ENCODE measurements around the gene RIN2.

The RIN2 gene, protein sequence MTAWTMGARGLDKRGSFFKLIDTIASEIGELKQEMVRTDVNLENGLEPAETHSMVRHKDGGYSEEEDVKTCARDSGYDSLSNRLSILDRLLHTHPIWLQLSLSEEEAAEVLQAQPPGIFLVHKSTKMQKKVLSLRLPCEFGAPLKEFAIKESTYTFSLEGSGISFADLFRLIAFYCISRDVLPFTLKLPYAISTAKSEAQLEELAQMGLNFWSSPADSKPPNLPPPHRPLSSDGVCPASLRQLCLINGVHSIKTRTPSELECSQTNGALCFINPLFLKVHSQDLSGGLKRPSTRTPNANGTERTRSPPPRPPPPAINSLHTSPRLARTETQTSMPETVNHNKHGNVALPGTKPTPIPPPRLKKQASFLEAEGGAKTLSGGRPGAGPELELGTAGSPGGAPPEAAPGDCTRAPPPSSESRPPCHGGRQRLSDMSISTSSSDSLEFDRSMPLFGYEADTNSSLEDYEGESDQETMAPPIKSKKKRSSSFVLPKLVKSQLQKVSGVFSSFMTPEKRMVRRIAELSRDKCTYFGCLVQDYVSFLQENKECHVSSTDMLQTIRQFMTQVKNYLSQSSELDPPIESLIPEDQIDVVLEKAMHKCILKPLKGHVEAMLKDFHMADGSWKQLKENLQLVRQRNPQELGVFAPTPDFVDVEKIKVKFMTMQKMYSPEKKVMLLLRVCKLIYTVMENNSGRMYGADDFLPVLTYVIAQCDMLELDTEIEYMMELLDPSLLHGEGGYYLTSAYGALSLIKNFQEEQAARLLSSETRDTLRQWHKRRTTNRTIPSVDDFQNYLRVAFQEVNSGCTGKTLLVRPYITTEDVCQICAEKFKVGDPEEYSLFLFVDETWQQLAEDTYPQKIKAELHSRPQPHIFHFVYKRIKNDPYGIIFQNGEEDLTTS

DNA sequence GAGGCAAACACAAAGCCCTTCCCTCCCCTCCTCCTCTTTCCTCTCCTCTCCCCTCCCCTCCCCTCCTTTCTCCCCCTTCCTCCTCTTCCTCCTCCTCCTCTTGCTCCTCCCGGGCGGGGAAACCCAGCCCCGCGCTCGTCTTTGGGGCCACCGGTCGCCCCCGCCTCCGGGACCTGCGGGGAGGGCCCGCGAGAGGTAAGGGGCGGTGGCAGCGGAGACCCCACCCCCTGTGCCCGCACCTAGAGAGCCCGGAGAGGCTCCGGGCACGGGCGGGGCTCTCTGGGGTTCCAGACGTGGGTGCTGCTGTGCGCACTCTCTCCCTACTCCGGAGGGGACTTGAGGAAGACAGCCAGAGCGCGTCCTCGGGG, at the start of gene RIN2:
TSS of gene RIN2 (plus strand) at position 126 of the 368 bp plus-strand sequence. CDS start 131,344 bp downstream, outside the sequence.
- in situ Hi-C loops (cut with MboI; ENCODE audit: low sequenced_read_pairs), result no loop called here

DNA sequence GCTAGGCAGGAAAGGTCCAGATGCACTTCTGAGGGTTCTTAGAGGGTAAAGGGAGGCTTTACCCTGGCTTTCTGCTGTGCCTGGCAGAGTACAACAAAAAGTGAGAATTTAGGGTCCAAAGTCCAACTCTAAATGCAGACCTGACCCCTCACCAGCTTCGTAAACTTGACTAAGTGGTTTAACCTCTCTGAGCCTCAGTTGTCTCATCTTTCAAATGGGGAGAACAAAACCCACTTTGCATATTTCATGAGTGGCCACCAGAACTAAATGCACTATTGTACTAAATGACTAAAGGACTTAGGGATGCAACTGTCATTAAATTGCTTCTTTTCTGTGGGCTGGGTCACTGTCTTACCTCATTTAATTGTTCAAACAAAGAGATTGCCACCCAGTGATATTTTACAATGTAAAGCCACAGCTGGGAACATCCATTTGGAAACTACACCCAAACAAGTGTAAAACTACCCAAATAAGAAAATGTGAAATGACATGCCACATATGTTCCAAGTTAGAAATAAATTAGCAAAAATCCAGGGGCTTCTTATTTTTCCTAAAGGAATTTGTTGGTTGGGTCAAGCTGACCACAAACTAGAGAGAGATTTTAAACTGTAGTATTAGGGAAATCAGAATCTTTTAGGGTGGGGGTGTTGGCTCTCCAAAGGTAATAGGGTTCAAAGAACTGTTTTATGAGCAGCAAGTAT, 48.3 kb upstream of the RIN2 start:
- in situ Hi-C loops (cut with MboI; ENCODE audit: low sequenced_read_pairs), result no loop called here

DNA sequence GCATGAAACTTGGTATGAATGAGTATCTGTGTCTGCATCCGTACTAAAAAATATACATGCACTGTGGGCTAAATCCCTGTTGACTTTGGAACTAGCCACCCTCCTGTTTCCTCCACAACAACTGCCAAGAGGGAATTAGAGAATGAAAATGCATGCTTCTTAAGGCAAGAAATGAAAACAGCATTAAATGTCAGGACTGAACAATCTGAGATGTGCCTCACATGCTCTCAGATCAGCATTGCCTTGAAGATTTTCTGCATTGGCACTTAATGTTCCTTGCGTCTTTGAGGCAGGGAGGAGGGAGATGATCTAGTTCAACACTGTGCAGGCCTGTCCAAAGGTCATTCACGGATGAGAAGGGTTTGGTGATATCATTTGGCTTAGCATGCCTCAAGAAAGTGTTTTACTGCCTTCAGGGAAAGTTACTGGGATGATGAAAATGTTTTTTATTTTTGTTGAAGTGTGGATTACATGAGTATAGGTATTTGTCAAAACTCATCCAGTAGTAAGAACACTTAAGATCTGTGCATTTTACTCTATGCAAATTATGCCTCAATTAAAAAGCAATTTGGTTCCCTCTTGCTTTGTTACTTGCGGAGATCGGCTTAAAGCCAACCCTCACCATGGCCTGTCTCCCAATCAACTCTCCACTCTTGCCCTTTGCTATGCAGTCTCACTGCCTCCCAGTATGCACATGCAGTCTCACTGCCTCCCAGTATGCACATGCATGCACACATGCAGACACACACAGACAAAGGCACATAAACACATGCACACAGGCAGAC, 47.5 kb upstream of the RIN2 start:
- in situ Hi-C loops (cut with MboI; ENCODE audit: low sequenced_read_pairs), result no loop called here

DNA sequence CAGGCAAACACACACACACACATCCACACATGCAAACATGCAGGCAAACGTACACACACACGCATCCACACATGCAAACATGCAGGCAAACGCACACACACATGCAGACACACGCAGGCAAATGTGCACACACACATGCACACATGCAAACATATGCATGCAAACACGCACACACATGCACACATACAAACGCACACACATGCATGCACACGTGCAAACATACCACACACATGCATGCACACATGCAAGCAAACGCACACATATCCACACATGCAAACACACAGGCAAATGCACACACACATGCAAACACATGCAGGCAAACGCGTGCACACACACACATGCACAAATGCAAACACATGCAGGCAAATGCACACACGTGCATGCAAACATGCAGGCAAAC, 46.9 kb upstream of the RIN2 start:
- in situ Hi-C loops (cut with MboI; ENCODE audit: low sequenced_read_pairs), result no loop called here

DNA sequence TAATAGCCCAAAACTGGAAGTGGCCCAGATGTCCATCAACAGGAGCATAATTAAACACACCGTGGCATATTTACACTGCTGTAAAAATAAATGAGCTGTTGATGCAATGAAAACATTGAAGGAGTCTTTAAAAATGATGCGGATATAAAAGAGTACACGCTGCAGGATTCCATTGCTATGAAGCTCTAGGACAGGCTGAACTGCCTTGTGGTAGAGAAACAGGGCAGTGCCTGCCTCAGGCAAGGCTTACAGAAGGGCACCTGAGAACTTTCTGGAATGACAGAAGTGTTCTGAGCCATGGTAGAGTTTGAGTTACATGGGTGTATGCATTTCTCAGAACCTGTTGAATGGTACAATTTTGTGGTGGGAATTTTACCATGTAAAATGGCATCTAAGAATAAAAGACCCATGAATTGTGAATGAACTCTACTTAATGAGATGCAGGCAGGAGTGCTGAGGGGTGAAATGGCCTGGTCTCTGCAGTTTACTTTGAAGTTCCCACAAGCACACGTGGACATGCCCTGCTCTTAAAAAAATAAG, 45.3 kb upstream of the RIN2 start:
- in situ Hi-C loops (cut with MboI; ENCODE audit: low sequenced_read_pairs), result no loop called here

DNA sequence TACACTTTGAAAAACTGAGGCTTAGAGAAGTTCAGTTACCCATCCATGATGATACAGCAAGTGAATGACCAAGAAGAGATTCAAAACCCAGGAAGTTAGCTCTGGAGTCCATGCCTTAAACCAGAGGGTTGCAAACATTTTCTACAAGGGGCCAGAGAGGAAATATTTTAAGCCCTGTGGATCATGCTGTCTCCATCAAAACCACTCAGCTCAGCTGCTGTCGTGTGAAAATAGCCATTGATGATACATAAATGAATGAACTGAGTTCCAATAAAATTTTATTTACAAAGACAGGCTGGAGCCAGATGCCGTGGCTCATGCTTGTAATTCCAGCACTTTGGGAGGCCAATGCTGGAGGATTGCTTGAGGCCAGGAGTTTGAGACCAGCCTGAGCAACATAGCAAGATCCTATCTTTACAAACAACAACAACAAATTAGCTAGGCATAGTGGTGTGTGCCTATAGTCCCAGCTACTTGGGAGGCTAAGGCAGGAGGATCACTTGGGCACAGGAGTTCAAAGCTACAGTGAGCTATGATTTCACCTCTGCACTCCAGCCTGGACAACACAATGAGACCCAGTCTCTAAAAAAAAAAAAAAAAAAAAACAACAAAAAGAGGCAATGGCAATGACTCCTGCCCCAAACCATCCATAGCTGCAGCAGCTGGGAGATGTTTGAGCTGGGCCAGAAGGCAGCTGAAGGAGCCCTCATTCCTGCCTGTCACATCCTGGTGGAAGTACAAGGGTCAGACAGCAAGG, 44.1 kb upstream of the RIN2 start:
- in situ Hi-C loops (cut with MboI; ENCODE audit: low sequenced_read_pairs), result no loop called here

DNA sequence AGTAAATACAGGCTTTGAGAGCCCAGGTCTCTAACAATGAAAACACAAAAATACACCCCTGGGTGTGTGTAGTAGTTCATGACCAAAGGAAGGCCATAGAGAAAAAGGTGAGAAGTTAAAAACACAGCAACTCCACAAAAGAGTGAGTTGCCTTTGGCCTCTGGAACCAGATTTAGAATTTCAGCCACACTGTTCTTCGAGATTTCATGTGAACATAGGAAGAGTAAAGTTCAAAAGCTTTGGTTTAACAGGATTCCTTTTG, 43.5 kb upstream of the RIN2 start:
- in situ Hi-C loops (cut with MboI; ENCODE audit: low sequenced_read_pairs), result no loop called here

DNA sequence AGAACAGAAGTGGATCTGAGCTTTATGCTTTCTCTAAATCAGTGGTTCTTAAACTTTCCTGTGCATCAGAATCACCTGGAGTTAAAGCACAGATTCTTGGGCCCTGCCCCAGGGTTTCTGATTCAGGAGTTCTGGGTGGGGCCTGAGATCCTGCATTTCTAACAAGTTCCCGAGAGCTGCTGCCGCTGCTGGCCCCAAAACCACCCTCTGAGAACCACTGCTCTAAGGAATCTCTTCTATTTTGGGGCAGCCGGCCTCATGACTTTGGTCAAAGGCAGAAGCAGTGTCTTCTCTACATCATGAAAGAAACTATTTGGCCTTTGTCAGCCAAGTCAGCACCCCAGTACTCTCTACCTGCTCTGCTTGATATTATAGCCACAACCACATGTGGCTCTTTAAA, 42.1 kb upstream of the RIN2 start:
- in situ Hi-C loops (cut with MboI; ENCODE audit: low sequenced_read_pairs), result no loop called here

DNA sequence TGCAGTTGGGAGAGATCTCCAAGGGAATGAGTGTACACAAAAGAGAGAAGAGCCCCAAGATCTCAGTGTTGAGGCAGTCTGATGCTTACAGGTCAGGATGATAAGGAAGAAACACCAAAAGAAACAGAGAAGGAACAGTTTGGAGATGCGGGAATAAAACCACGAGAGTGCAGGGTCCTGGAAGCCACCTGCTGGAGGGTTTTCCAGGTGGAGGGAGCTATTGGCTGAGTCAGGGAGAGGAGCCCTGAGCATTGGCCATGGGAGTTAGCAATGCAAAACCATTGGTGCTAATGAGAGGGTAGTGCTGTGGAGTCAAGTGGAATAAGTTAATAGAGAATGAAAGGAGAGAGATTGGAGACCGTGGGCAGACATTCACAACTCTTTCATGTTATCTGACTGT, 39.2 kb upstream of the RIN2 start:
- in situ Hi-C loops (cut with MboI; ENCODE audit: low sequenced_read_pairs), result no loop called here

DNA sequence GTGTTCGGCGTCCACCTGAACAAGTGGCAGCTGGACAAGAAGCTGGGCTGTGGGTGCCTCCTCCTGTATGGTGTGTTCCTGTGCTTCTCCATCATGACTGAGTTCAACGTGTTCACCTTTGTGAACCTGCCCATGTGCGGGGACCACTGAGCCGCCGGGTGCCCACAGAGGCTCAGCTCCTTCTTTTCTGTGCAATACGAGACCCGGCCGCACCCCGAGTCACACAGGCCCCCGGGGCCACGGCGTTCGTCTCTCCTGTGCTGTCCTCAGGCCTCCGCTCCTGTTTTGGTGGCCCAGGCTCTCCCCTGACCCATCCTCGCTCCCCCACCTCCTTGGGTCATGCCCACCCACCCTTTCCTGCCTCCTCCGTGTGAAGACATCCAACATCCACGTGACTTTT, 37.1 kb upstream of the RIN2 start:
- in situ Hi-C loops (cut with MboI; ENCODE audit: low sequenced_read_pairs), result no loop called here

DNA sequence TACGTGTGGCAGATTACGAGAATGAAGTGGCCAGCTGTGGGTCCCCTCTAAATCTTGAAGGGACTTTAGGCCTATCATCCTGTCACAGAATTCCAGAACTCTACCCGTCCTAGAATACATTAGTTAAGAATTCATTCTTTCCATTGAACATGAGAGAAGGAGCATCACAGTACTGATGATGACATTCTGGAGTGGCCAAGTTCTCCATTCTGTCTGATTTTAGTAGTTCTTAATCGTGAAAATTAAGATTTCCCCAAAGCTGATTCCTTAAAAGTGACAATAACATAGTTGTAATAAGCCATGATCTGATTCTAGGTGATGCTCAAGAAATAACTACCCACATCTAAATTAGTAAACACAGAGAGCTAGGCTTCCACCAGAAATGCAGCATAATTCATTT, 35.0 kb upstream of the RIN2 start:
- in situ Hi-C loops (cut with MboI; ENCODE audit: low sequenced_read_pairs), result no loop called here

DNA sequence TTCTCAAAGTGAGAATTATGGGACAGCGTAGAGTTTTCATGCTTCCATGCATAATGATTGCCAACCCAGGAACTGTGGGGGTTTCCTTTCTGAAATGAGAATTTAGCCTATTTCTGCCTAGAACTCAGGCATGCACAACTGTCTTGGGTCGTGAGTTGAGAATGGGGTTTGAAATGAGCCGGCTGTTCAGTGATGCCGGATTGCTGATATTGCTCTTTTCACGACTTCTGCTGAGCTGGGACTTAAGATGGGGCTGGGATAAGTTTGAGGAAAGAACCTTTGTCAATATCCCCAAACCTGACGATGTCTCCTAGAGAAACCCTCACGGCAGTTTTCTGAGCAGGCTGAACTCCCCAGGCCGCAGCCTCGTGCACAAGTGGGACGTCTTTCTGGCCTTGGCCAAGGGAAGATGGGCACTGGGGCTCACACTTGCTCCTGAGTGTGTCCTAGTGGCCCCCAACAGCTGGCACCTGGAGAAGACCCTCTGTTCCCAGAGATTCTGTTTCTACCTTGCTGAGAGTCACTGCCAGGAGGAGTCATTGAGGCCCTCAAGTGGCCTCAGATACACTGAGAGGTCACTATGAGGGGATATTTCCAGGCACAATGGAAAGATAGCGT, 34.1 kb upstream of the RIN2 start:
- in situ Hi-C loops (cut with MboI; ENCODE audit: low sequenced_read_pairs), result no loop called here

DNA sequence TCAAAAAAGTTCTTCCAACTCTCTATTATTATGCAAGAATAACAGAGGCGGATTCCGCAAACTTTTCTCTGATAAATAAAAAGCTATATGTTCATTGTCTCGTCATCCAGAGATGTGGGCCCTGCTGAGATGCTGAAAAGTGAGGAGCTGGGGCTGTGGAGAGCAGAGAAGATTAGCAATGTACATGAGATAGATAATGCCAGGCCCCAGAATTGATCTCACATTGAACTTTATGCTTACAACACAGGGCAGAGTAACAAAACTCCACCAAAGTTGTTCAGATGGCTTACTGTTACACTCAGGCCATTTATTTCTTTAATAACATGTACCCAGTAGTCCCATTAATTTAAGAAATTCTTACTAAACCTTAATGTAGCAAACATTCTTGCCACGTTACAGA, 32.7 kb upstream of the RIN2 start:
- in situ Hi-C loops (cut with MboI; ENCODE audit: low sequenced_read_pairs), result no loop called here

DNA sequence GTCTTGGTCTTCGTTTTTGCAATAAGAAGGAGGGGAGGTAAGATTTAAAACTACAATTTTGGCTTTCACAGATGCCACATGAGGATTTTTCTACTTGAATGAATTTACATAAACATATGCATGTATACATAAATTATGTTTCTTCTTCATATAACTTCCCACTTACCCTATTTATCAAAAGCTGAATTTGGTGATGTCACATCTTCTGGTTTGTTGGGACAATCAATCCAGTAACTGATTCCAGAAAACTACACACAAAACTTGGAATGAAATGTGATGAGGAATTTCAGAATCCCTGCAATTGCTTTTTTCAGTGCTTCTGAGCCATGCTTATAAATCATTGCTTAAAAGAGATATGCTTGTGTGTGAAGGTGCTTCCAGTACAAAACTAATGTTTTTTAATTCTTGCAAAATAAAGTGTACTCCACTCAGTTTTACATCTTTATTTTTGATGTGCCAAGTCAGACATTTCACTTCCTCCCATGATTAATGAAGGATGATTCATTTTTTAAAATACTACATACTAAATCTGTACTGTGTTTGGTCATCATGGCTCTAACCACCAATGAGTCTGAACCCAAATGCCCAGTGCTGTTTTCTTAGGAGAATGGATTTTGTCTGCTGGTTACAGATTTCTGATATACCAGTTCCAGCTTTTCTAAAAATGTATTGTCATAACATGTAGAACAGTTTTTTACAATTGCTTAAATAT, 32.1 kb upstream of the RIN2 start:
- in situ Hi-C loops (cut with MboI; ENCODE audit: low sequenced_read_pairs), result no loop called here

DNA sequence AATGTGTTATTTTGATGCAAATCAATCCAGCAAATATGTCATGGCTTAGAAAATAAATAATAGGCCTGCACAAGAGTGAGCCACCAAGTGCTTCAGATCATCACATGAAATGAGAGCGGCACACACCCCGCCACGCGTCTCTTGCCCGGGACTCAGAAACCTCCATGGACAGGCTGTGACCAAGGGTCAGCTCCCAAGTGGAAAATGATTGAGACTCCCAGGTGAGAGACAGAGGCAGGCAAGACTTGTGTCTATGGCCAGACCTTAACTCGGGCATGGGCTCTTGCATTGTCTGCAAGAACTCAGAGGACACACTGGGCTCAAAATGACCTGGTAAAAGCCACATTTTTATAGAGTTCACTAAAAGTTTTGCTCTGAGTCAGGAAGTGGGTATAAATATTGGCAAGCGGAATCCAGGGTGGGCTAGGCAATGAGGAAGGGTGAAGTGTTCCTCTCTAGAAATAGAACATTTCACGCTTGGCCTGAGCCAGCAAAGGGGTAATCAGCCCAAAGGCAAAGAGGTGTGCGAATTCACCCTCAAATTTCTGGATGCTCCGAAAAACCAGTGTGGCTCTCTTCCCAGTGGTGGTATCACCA, 30.7 kb upstream of the RIN2 start:
- in situ Hi-C loops (cut with MboI; ENCODE audit: low sequenced_read_pairs), result no loop called here

DNA sequence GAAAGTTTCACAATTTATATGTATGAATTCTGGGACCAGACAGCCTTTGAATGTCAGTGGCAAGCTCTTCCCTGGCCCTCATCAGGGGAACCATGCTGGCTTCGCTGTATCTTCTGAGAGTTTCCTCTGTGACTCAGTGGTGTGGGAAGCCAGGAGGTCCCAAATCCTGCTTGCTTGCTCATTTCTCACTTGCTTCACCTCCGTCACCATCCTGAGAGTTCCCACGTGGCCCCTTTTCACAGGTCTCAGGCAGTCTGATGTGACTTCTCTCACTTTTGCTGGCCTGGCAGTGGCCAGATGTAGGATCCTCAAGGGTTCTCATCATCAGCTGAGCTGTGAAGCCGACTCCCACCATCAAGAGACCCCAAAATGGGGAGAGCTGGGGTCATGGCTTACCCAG, 28.4 kb upstream of the RIN2 start:
- in situ Hi-C loops (cut with MboI; ENCODE audit: low sequenced_read_pairs), result no loop called here

DNA sequence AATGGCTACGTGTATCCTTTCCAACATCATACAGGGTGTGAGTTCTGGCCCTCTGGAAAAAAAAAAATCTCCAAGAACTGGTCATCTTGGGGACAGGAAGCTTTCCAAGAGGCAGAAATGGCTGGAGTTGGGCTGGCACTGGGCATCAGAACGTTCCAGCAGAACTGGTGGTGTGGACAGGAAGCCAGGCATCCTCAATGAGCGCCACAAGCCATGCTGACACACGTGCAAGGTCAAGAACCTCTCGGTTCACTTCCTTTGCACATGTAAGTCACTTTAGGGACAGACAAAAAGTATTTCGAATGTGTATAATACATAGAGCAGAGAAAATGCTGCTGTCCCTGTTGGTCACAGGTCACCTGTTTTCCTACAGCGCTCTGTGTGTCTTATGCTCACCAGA, 27.4 kb upstream of the RIN2 start:
- in situ Hi-C loops (cut with MboI; ENCODE audit: low sequenced_read_pairs), result no loop called here

DNA sequence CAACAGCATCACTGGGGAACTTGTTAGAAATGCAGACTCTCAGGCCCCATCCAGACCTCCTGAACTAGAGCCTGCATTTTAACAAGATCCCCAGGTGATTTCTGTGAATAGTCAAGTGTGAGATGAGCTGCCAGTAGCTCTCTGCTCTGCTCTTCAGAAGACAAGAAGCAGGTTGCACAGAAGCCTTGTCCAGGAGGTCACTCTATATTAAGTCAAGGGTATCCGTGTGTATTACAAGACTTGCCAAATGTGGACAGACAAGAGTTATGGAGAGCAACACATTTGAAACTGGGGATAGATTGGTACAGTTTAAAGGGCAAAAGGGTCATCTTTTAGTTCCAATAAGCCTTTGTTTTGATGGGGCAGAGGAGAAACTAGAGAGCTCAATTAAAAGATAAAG, 23.2 kb upstream of the RIN2 start:
- in situ Hi-C loops (cut with MboI; ENCODE audit: low sequenced_read_pairs), result no loop called here

DNA sequence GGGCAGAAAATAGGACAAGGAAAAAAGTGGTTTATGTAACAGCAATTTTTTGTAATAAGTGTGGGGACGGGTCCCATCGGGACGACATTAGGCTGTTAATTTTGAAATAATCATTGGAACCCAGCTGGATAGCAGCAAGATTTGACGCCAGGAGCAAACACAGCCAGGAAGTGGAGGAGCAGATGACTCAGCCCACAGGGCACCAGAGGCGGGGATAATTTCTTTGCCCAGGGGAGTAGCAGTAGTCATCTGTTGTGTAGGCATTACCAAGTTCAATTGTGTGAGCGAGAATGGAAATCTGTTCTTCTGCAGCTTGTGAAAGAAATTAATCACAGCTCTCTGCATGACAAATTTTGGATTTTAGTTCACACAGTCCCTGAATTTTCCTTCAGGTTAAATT, 22.6 kb upstream of the RIN2 start:
- in situ Hi-C loops (cut with MboI; ENCODE audit: low sequenced_read_pairs), result no loop called here

Measured in HL-60/S4 treated with phorbol 12-myristate 13-acetate at 8.2 ng/mL for 4 days and 3 days (cell line).